GM13976 (cell line): ENCODE data around the gene SULT1B1.

Source experiments
- DNase-seq: peaks from one replicate; pipeline ENCODE4 v3.0.0; 2012; ENCODE audit warnings: low spot score
- CTCF ChIP-seq: IDR thresholded peaks from 2 replicates; pipeline ENCODE4 v1.5.1; 2012; ENCODE audit warnings: borderline replicate concordance, mild to moderate bottlenecking; ENCODE audit not compliant: insufficient read depth; ENCODE audit errors: extremely low read depth, missing control alignments, control extremely low read depth
- in situ Hi-C: fragments of 300-500 bp; cut with MboI; formaldehyde crosslinking; loops from one replicate; pipeline ENCODE4 v1.12.0; 2022; ENCODE audit warnings: low sequenced_read_pairs, mixed read lengths, inconsistent platforms; ENCODE audit not compliant: unreplicated experiment

SULT1B1 gene

DNA sequence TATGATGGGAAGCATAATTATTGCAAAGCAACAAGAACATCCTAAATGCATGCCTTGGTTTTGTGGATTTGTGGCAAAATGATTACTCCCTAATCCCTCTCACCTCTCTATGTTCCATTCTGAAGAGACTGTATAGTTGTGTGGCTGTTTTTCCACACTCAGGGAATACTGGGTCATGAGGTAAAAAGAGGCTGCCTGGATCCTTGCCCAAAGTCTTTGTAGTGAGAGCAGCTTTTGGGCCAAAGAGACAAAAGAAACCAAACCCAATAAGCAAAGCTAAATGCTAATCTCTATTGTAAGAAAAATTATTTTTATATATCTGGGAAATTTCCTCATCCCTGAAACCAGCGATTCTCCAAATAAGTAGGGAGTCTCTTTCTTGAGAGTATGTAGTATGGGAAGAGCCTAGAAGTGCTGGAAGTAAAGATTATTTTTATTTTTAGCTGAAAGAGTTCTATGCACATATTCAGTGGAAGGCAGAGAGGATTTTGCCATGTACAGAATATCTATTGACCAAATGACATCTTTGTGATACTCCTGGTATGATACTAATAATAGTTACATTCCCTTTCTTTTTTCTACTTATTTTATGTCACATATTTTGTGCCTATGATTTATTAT, 24.9 kb upstream of the SULT1B1 start:
- no peak for TF ChIP-seq CTCF
- DNase-seq, result no peak
- in situ Hi-C loops, result no loop called here

DNA sequence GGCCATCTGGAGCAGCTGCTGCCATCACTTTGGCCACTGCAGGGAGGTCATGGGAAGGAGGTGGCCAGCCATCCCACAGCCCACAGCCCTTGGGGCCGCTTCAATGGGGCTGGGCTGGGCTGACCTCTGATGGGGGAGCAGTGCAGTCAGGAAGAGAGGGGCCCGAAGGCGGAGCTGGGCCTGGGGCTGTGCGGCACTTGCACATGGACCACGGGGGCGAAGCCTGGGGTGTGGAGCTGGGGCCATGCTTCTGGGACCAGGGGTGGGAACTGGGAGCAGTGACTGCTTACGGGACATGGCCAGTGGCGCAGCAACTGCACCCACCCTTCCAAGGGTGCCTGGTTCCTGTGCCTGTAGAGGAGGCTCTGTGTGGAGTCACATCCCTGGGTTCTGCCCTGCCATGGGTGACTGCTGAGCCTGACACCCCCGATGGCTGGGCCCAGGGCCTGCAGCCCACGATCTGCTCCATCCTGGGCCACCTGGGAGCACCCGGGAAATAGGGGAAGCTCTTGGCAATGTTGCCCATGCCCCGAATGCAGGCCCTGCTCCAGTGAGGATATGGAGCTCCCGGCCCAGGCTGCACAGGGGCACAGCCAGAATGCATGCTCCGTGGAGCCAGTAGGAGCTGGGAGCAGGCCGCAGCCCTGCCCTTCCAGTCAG, 22.4 kb upstream of the SULT1B1 start:
- peak; percentile 6 for DNase-seq
- TF ChIP-seq CTCF, result no peak
- in situ Hi-C loops, result no loop called here

GRCh38 chr4:69781458-69782418, 21.3 kb upstream of the SULT1B1 start:
- in situ Hi-C loops, result no loop called here
- DNase-seq, result no peak
- no peak for TF ChIP-seq CTCF

DNA sequence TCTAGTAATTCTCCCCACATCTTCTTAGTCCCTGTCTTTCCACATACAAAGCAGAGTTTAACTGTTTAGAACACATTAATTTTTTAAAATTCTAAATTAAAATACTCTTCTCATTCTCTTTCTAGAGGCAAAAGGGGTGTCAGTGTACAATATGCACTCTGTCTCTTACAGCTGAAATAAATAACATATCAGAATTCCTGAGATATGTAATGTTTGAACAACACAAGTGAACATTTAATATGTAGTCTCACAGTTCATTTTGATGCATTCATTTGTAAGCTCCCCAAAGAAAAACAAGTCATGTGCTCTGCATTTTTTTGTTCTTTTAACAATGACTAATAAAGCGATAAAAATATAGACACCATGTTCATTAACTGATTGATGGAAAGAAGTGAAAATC, 19.7 kb upstream of the SULT1B1 start:
- in situ Hi-C loops, result no loop called here
- TF ChIP-seq CTCF, result no peak
- no peak for DNase-seq

- in situ Hi-C loops, result no loop called here
- DNase-seq, result no peak
- TF ChIP-seq CTCF, result no peak
These were observed 16.3 kb upstream of the SULT1B1 start for GRCh38 chr4:69776696-69777095.

DNA sequence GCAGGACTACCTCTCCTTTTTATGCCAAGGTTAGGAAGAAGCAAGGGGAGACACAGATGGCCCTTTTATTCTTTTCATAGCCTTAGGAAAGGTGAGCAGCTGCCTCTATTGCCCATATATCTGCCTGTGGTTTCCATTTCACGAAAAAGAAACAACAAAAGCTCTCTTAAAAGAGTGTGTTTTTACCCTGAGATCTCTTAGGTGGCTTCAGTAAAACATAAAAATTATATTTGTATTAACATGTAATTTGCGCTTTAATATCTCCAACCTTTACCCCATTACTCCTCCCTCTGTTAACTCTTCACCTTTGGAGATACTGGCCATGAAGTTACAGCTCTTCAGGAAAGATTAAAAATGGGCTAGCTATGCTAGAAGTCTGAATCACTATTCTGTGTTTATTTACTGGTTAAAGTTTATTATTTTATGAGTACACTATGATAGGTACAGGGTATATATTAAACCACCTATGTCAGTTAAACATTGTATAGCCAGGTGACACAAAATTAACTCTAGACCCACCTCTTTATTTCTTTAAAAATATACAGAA, 15.0 kb upstream of the SULT1B1 start:
- no peak for TF ChIP-seq CTCF
- no peak for DNase-seq
- in situ Hi-C loops, result no loop called here
